ENCODE data around the gene ZNF765. TPM values are rescaled to one million over a fixed set of nuclear protein-coding genes. Genes with fewer than 3 reads are reported as not detected.
"Not testable (repeated sequence)": the region's sequence is repeated elsewhere in the genome, so short reads cannot be mapped to it uniquely, and the experiment has no call there.

The ZNF765 gene
- total RNA-seq, 4 donors from 2014 or later, result 6.0 to 19.7 (median 7.7) TPM

- peaks cover 23% of the 10 kb centered on the region for H3K36me3 ChIP-seq
- no peak for DNase-seq (ENCODE audit: low spot score in 2 of 2)
- TF ChIP-seq POLR2A (IDR thresholded peaks at IDR 0.05), result no peak
- no peak for TF ChIP-seq EP300 (IDR thresholded peaks at IDR 0.05)
- no peak for TF ChIP-seq CTCF (IDR thresholded peaks at IDR 0.05)
- WGBS, result 86% methylated on average over 7 of the region's 7 CpGs
- H3K27me3 ChIP-seq, result no peaks in the 10 kb centered on the region
- no peak overlapping the region for H3K4me3 ChIP-seq
- H3K9me3 ChIP-seq, result peaks cover 16% of the 10 kb centered on the region
- H3K27ac ChIP-seq, result no peak overlapping the region
- H3K4me1 ChIP-seq, result peaks cover 10% of the 10 kb centered on the region
Measured at GRCh38 chr19:53471916-53472315, 77.0 kb downstream of the ZNF765 start.

- H3K27ac ChIP-seq; H3K4me1 ChIP-seq; H3K4me3 ChIP-seq; DNase-seq (ENCODE audit: low spot score in 2 of 2); H3K27me3 ChIP-seq: not testable (repeated sequence)
- Histone ChIP-seq H3K36me3 (peaks cover 48% of the 10 kb centered on the region), H3K9me3 (peaks cover 27% of the 10 kb centered on the region)
- 59% methylated on average over 1 of the region's 1 CpG for WGBS
Measured at GRCh38 chr19:53474832-53475231, 79.9 kb downstream of the ZNF765 start.

GRCh38 chr19:53475470-53475869 is 80.5 kb downstream of the ZNF765 start:
- not testable (repeated sequence) for DNase-seq (ENCODE audit: low spot score in 2 of 2); H3K27me3 ChIP-seq; H3K27ac ChIP-seq; H3K4me3 ChIP-seq; H3K4me1 ChIP-seq
- Histone ChIP-seq H3K9me3 (peaks cover 34% of the 10 kb centered on the region), H3K36me3 (peaks cover 55% of the 10 kb centered on the region)
- WGBS, result 83% methylated on average over 6 of the region's 6 CpGs

Other genes starting within 250 kb of the ZNF765 start
- gene ZNF347, start 236.1 kb upstream of the ZNF765 start, total RNA-seq, result 10 to 100 TPM in 2 of 4 donors, 1 to 10 TPM in 2; 4.3 to 16.6 (median 8.1) TPM
- gene ZNF665, start 201.8 kb upstream of the ZNF765 start, total RNA-seq, result 10 to 100 TPM in 2 of 4 donors, 1 to 10 TPM in 2; 2.6 to 17.0 (median 7.6) TPM
- gene ZNF677, start 140.3 kb upstream of the ZNF765 start, total RNA-seq, result 10 to 100 TPM; 11.1 to 24.3 (median 18.3) TPM
- not detected for gene VN1R2, start 136.9 kb upstream of the ZNF765 start, total RNA-seq
- gene VN1R4, start 127.4 kb upstream of the ZNF765 start, total RNA-seq, result not detected
- gene ZNF845, start 61.4 kb upstream of the ZNF765 start, total RNA-seq, result 1 to 10 TPM; 4.2 to 7.1 (median 5.2) TPM
- 10 to 100 TPM in 3 of 4 donors, 1 to 10 TPM in 1; 6.4 to 48.2 (median 16.0) TPM for gene ZNF525, start 29.4 kb upstream of the ZNF765 start, total RNA-seq
- gene ZNF761, start 36.8 kb downstream of the ZNF765 start, total RNA-seq, result 10 to 100 TPM in 2 of 4 donors, 1 to 10 TPM in 2; 6.4 to 16.1 (median 9.6) TPM
- gene ZNF813, start 72.6 kb downstream of the ZNF765 start, total RNA-seq, result 1 to 10 TPM; 2.4 to 4.7 (median 3.6) TPM
- gene ZNF331, start 143.0 kb downstream of the ZNF765 start, total RNA-seq, result 10 to 100 TPM; 20.5 to 41.1 (median 27.8) TPM
- gene DPRX, start 236.8 kb downstream of the ZNF765 start, total RNA-seq, result not detected